ENCODE data around the gene DRG2. TPM values are rescaled to one million over a fixed set of nuclear protein-coding genes. Genes with fewer than 3 reads are reported as not detected.

The DRG2 gene
- polyA plus RNA-seq, 1 donor from 2014 or later: 40.6 TPM

DNA sequence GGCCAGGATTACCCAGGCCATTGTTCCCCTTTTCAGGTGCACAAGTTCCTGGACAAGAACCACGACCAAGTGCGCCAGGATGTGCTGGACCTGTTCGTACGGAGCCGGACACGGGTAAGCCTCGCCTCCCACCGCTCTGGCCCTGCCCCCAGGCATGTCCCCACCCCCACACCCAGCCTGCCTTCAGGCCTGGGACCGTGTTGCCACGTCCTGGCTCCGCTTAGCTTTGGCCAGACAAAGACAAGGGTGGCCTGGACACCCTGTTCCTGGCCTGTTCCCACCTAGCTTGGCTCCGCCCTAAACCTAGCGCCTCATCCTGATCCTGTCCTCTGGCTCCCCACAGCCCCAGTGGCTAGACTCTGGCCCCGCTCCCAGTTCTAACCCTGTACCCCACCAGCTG, 51.8 kb downstream of the DRG2 start:
- no peak overlapping the region for H2AFZ ChIP-seq (ENCODE audit: low read depth, low read length)

DNA sequence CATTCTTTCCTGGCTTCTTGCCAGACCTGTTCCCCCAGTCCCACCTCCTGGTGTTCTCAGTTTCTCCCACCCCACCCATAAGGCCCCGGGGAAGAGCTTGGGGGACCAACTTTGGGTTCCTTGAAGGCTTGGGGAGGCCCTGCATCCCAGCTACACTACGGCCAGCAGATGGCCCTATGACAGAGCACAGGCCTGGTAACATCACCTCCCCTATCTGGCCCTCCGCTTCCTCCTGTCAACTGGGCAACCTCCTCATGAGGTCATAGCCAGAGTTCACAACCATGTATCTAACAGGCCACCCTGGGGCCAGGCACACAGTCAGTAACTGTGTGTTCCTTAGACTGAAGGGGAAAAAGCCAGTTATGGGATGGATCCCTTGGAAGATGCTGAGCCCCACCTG, 52.2 kb downstream of the DRG2 start:
- H3F3A ChIP-seq (ENCODE audit: insufficient read depth, low read length, poor library complexity, severe bottlenecking): no peaks in the 10 kb centered on the region
- no peak overlapping the region for H2AFZ ChIP-seq (ENCODE audit: low read depth, low read length)

More for the DNA sequence above, 51.8 kb downstream of the DRG2 start:
- TF ChIP-seq MXI1 (conservative IDR thresholded peaks at IDR 0.05; ENCODE audit: poor library complexity, severe bottlenecking) (no peak), SMC3 (conservative IDR thresholded peaks at IDR 0.05; ENCODE audit: poor library complexity) (no peak)
- H3K27me3 ChIP-seq (ENCODE audit: insufficient read depth, low read depth, low read length): no peaks in the 10 kb centered on the region
- H3K9me3 ChIP-seq (ENCODE audit: low read length): no peaks in the 10 kb centered on the region
- H3K79me2 ChIP-seq (replicated peaks; ENCODE audit: insufficient read depth, low read length): no peaks in the 10 kb centered on the region
- no peak overlapping the region for H3K4me3 ChIP-seq (ENCODE audit: low read length)
- no peaks in the 10 kb centered on the region for H3F3A ChIP-seq (ENCODE audit: insufficient read depth, low read length, poor library complexity, severe bottlenecking)
- no peaks in the 10 kb centered on the region for H4K20me1 ChIP-seq (ENCODE audit: insufficient read depth)
- H3K9ac ChIP-seq (ENCODE audit: low read length): no peak overlapping the region
- H3K27ac ChIP-seq (ENCODE audit: low read length): no peak overlapping the region
- no peaks in the 10 kb centered on the region for H3K9me2 ChIP-seq (ENCODE audit: insufficient read depth, low read length)
- no peak overlapping the region for H3K4me2 ChIP-seq (ENCODE audit: low read length)
- H3K36me3 ChIP-seq (ENCODE audit: insufficient read depth, low read length): no peaks in the 10 kb centered on the region

More for the DNA sequence above, 52.2 kb downstream of the DRG2 start:
- Histone ChIP-seq H3K36me3 (ENCODE audit: insufficient read depth, low read length) (no peaks in the 10 kb centered on the region), H3K9me3 (ENCODE audit: low read length) (no peaks in the 10 kb centered on the region), H3K4me2 (ENCODE audit: low read length) (no peak overlapping the region), H3K9ac (ENCODE audit: low read length) (no peak overlapping the region), H3K9me2 (ENCODE audit: insufficient read depth, low read length) (no peaks in the 10 kb centered on the region), H3K4me3 (ENCODE audit: low read length) (no peak overlapping the region), H4K20me1 (ENCODE audit: insufficient read depth) (no peaks in the 10 kb centered on the region), H3K27me3 (ENCODE audit: insufficient read depth, low read depth, low read length) (no peaks in the 10 kb centered on the region), H3K27ac (ENCODE audit: low read length) (no peak overlapping the region), H3K79me2 (replicated peaks; ENCODE audit: insufficient read depth, low read length) (no peaks in the 10 kb centered on the region)
- TF ChIP-seq RAD21 (conservative IDR thresholded peaks at IDR 0.05): no peak
- TF ChIP-seq TAF1 (IDR thresholded peaks at IDR 0.05; ENCODE audit: low read depth): no peak
- TF ChIP-seq, protein P1, sequence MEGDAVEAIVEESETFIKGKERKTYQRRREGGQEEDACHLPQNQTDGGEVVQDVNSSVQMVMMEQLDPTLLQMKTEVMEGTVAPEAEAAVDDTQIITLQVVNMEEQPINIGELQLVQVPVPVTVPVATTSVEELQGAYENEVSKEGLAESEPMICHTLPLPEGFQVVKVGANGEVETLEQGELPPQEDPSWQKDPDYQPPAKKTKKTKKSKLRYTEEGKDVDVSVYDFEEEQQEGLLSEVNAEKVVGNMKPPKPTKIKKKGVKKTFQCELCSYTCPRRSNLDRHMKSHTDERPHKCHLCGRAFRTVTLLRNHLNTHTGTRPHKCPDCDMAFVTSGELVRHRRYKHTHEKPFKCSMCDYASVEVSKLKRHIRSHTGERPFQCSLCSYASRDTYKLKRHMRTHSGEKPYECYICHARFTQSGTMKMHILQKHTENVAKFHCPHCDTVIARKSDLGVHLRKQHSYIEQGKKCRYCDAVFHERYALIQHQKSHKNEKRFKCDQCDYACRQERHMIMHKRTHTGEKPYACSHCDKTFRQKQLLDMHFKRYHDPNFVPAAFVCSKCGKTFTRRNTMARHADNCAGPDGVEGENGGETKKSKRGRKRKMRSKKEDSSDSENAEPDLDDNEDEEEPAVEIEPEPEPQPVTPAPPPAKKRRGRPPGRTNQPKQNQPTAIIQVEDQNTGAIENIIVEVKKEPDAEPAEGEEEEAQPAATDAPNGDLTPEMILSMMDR (IDR thresholded peaks at IDR 0.05; ENCODE audit: poor library complexity, severe bottlenecking): no peak
- no peak for TF ChIP-seq SMC3 (conservative IDR thresholded peaks at IDR 0.05; ENCODE audit: poor library complexity)
- TF ChIP-seq MXI1 (conservative IDR thresholded peaks at IDR 0.05; ENCODE audit: poor library complexity, severe bottlenecking): no peak
- TF ChIP-seq EP300 (conservative IDR thresholded peaks at IDR 0.05; ENCODE audit: poor library complexity, severe bottlenecking): no peak
- TF ChIP-seq, protein P2, sequence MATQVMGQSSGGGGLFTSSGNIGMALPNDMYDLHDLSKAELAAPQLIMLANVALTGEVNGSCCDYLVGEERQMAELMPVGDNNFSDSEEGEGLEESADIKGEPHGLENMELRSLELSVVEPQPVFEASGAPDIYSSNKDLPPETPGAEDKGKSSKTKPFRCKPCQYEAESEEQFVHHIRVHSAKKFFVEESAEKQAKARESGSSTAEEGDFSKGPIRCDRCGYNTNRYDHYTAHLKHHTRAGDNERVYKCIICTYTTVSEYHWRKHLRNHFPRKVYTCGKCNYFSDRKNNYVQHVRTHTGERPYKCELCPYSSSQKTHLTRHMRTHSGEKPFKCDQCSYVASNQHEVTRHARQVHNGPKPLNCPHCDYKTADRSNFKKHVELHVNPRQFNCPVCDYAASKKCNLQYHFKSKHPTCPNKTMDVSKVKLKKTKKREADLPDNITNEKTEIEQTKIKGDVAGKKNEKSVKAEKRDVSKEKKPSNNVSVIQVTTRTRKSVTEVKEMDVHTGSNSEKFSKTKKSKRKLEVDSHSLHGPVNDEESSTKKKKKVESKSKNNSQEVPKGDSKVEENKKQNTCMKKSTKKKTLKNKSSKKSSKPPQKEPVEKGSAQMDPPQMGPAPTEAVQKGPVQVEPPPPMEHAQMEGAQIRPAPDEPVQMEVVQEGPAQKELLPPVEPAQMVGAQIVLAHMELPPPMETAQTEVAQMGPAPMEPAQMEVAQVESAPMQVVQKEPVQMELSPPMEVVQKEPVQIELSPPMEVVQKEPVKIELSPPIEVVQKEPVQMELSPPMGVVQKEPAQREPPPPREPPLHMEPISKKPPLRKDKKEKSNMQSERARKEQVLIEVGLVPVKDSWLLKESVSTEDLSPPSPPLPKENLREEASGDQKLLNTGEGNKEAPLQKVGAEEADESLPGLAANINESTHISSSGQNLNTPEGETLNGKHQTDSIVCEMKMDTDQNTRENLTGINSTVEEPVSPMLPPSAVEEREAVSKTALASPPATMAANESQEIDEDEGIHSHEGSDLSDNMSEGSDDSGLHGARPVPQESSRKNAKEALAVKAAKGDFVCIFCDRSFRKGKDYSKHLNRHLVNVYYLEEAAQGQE (IDR thresholded peaks at IDR 0.05; ENCODE audit: borderline replicate concordance): no peak
- no peak for TF ChIP-seq POLR2AphosphoS5 (IDR thresholded peaks at IDR 0.05)
- no peak for TF ChIP-seq EZH2 (IDR thresholded peaks at IDR 0.05; ENCODE audit: borderline replicate concordance, insufficient read depth, low read length, poor library complexity, severe bottlenecking)

Data from neural cell (in vitro differentiated cells).